ENCODE results near the gene ENPP1. TPM values are rescaled to one million over a fixed set of nuclear protein-coding genes. Genes with fewer than 3 reads are reported as not detected.

ENPP1 gene
- total RNA-seq, 1 donor from 2014 or later: 14.7 TPM

GRCh38 chr6:131804131-131804530, 3.7 kb upstream of the ENPP1 start:
- Histone ChIP-seq H3K9me3 (no peaks in the 10 kb centered on the region), H3K4me1 (peaks cover 16% of the 10 kb centered on the region), H3K27ac (no peak overlapping the region), H3K4me3 (no peak overlapping the region), H3K27me3 (no peaks in the 10 kb centered on the region), H3K36me3 (no peaks in the 10 kb centered on the region)
- intact Hi-C loops (cut with DNase I): no loop called here
- TF ChIP-seq POLR2AphosphoS5 (IDR thresholded peaks at IDR 0.05; ENCODE audit: insufficient read depth in 1 of 2, low read depth in 1 of 2) (no peak), POLR2A (IDR thresholded peaks at IDR 0.05) (no peak)
- DNase-seq (ENCODE audit: extremely low spot score in 2 of 2): no peak

GRCh38 chr6:131807321-131807643, 538 bp upstream of the ENPP1 start:
- no peaks in the 10 kb centered on the region for H3K36me3 ChIP-seq
- H3K4me3 ChIP-seq: peak overlapping the region; percentile 62 to 66
- no peak for DNase-seq (ENCODE audit: extremely low spot score in 2 of 2)
- peaks cover 32% of the 10 kb centered on the region for H3K4me1 ChIP-seq
- intact Hi-C loops (cut with DNase I): no loop called here
- H3K9me3 ChIP-seq: no peaks in the 10 kb centered on the region
- peak overlapping the region; percentile 64 for H3K27ac ChIP-seq
- TF ChIP-seq POLR2AphosphoS5 (IDR thresholded peaks at IDR 0.05; ENCODE audit: insufficient read depth in 1 of 2, low read depth in 1 of 2) (no peak), CTCF (IDR thresholded peaks at IDR 0.05) (no peak)
- H3K27me3 ChIP-seq: no peaks in the 10 kb centered on the region

- no peak for TF ChIP-seq POLR2AphosphoS5 (IDR thresholded peaks at IDR 0.05; ENCODE audit: insufficient read depth in 1 of 2, low read depth in 1 of 2)
- peaks cover 32% of the 10 kb centered on the region for H3K4me1 ChIP-seq
- no peak for DNase-seq (ENCODE audit: extremely low spot score in 2 of 2)
- H3K4me3 ChIP-seq: peak overlapping the region; percentile 62 to 66
- no peaks in the 10 kb centered on the region for H3K36me3 ChIP-seq
- no peaks in the 10 kb centered on the region for H3K9me3 ChIP-seq
- peak overlapping the region; percentile 87 for H3K27ac ChIP-seq
- H3K27me3 ChIP-seq: no peaks in the 10 kb centered on the region
- intact Hi-C loops (cut with DNase I): no loop called here
Measured at GRCh38 chr6:131808460-131809269, 845 bp downstream of the ENPP1 start.

- intact Hi-C loops (cut with DNase I): no loop called here
- no peaks in the 10 kb centered on the region for H3K36me3 ChIP-seq
- peaks cover 32% of the 10 kb centered on the region for H3K4me1 ChIP-seq
- H3K4me3 ChIP-seq: no peak overlapping the region
- no peaks in the 10 kb centered on the region for H3K9me3 ChIP-seq
- no peaks in the 10 kb centered on the region for H3K27me3 ChIP-seq
- H3K27ac ChIP-seq: no peak overlapping the region
- TF ChIP-seq CTCF (IDR thresholded peaks at IDR 0.05) (no peak), POLR2A (IDR thresholded peaks at IDR 0.05) (no peak), POLR2AphosphoS5 (IDR thresholded peaks at IDR 0.05; ENCODE audit: insufficient read depth in 1 of 2, low read depth in 1 of 2) (no peak)
- DNase-seq (ENCODE audit: extremely low spot score in 2 of 2): no peak
Measured at GRCh38 chr6:131811500-131811899, 3.7 kb downstream of the ENPP1 start.

GRCh38 chr6:131813991-131814390, 6.2 kb downstream of the ENPP1 start:
- intact Hi-C loops (cut with DNase I): no loop called here
- H3K27me3 ChIP-seq: no peaks in the 10 kb centered on the region
- H3K4me1 ChIP-seq: peaks cover 18% of the 10 kb centered on the region
- H3K27ac ChIP-seq: no peak overlapping the region
- H3K36me3 ChIP-seq: no peaks in the 10 kb centered on the region
- H3K4me3 ChIP-seq: no peak overlapping the region
- H3K9me3 ChIP-seq: no peaks in the 10 kb centered on the region
- no peak for DNase-seq (ENCODE audit: extremely low spot score in 2 of 2)
- TF ChIP-seq POLR2AphosphoS5 (IDR thresholded peaks at IDR 0.05; ENCODE audit: insufficient read depth in 1 of 2, low read depth in 1 of 2): no peak
- TF ChIP-seq POLR2A (IDR thresholded peaks at IDR 0.05): no peak
- TF ChIP-seq CTCF (IDR thresholded peaks at IDR 0.05): no peak

- Histone ChIP-seq H3K9me3 (no peaks in the 10 kb centered on the region), H3K36me3 (no peaks in the 10 kb centered on the region), H3K4me3 (no peak overlapping the region), H3K27me3 (no peaks in the 10 kb centered on the region), H3K4me1 (no peaks in the 10 kb centered on the region), H3K27ac (peak overlapping the region; percentile 32)
- DNase-seq (ENCODE audit: extremely low spot score in 2 of 2): no peak
- TF ChIP-seq CTCF (IDR thresholded peaks at IDR 0.05) (no peak), POLR2A (IDR thresholded peaks at IDR 0.05) (no peak), POLR2AphosphoS5 (IDR thresholded peaks at IDR 0.05; ENCODE audit: insufficient read depth in 1 of 2, low read depth in 1 of 2) (no peak)
- intact Hi-C loops (cut with DNase I): no loop called here
Measured at GRCh38 chr6:131816869-131817268, 9.0 kb downstream of the ENPP1 start.

Measured in vagina (tissue), 2 donors.